ENCODE measurements around the gene PHLPP1.
A peak's percentile ranks its signal among the peaks of the same experiment; 100 is the strongest.

PHLPP1 gene

GRCh38 chr18:62982600-62983251, 267.4 kb downstream of the PHLPP1 start:
- Histone ChIP-seq H3K4me1 (ENCODE audit: control insufficient read depth, insufficient read depth, low read length) (no peaks in the 10 kb centered on the region), H3K4me3 (ENCODE audit: low read depth, low read length) (no peak overlapping the region), H3K9me3 (ENCODE audit: control insufficient read depth, insufficient read depth, low read depth, low read length) (no peaks in the 10 kb centered on the region), H3K36me3 (ENCODE audit: control insufficient read depth in 2 of 2, insufficient read depth in 1 of 2, low read length in 2 of 2) (peaks cover 0 to 20% of the 10 kb centered on the region in 2 experiments; a peak in 1 of 3 replicates), H3K27ac (ENCODE audit: extremely low read depth, low read depth, low read length) (no peak overlapping the region)
- CTCF ChIA-PET, result interaction anchor here (0.5 to 4.1 kb wide), 36 partner anchors 9 to 1203 kb away, joined by 3 to 79 read pairs (median 4); partner anchors contain the start of gene PHLPP1
- peak; percentile 79 for TF ChIP-seq ZNF654 (tag by site-specific recombination; IDR thresholded peaks at IDR 0.05; ENCODE audit: low read depth)
- TF ChIP-seq PRDM1 (tag by site-specific recombination; IDR thresholded peaks at IDR 0.05), result 0 out of 2 replicates have a peak, but pooled peaks have one; percentile 42
- peak; percentile 54; the same call in 1 of the 2 replicates for TF ChIP-seq CTCF (tag by site-specific recombination; IDR thresholded peaks at IDR 0.05)
- no peak for TF ChIP-seq EGR2 (tag by site-specific recombination; IDR thresholded peaks at IDR 0.05; ENCODE audit: low read depth)
- no peak for TF ChIP-seq ZFHX2 (tag by site-specific recombination; conservative IDR thresholded peaks at IDR 0.05)
- TF ChIP-seq KLF8 (tag by site-specific recombination; IDR thresholded peaks at IDR 0.05), result no peak
- no peak for TF ChIP-seq ZNF426 (tag by site-specific recombination; IDR thresholded peaks at IDR 0.05)
- 0 out of 2 replicates have a peak, but pooled peaks have one; percentile 19 for TF ChIP-seq ZSCAN30 (tag by site-specific recombination; IDR thresholded peaks at IDR 0.05)
- 0 out of 2 replicates have a peak, but pooled peaks have one; percentile 27 for TF ChIP-seq ZNF692 (tag by site-specific recombination; IDR thresholded peaks at IDR 0.05)
- TF ChIP-seq PRDM4 (tag by site-specific recombination; IDR thresholded peaks at IDR 0.05), result peak; percentile 60; the same call in 1 of the 2 replicates
- no peak for TF ChIP-seq ZNF837 (tag by site-specific recombination; IDR thresholded peaks at IDR 0.05)
- TF ChIP-seq ZNF26 (tag by site-specific recombination; IDR thresholded peaks at IDR 0.05), result no peak
- 0 out of 2 replicates have a peak, but pooled peaks have one; percentile 9 for TF ChIP-seq IKZF3 (tag by site-specific recombination; IDR thresholded peaks at IDR 0.05)
- POLR2A ChIA-PET, result interaction anchor here (0.6 kb wide), 1 partner anchor 28 kb away, joined by 10 read pairs; no protein-coding TSS in a partner anchor

GRCh38 chr18:62984656-62985315, 269.4 kb downstream of the PHLPP1 start:
- POLR2A ChIA-PET, result interaction anchor here (0.7 kb wide), 1 partner anchor 269 kb away, joined by 3 read pairs; the partner anchor contains the start of gene PHLPP1
- Histone ChIP-seq H3K27ac (ENCODE audit: extremely low read depth, low read depth, low read length) (no peak overlapping the region), H3K4me3 (ENCODE audit: low read depth, low read length) (no peak overlapping the region), H3K9me3 (ENCODE audit: control insufficient read depth, insufficient read depth, low read depth, low read length) (no peaks in the 10 kb centered on the region), H3K36me3 (ENCODE audit: control insufficient read depth in 2 of 2, insufficient read depth in 1 of 2, low read length in 2 of 2) (peaks cover 0 to 3% of the 10 kb centered on the region in 2 experiments; a peak in 1 of 3 replicates), H3K4me1 (ENCODE audit: control insufficient read depth, insufficient read depth, low read length) (no peaks in the 10 kb centered on the region)
- CTCF ChIA-PET, result interaction anchor here (0.5 to 1.1 kb wide), 2 partner anchors 399 to 401 kb away, joined by 3 to 4 read pairs; no protein-coding TSS in a partner anchor
- TF ChIP-seq SETDB1 (IDR thresholded peaks at IDR 0.05; ENCODE audit: insufficient read length, low read length), result no peak
- no peak for TF ChIP-seq ZBTB48 (tag by site-specific recombination; IDR thresholded peaks at IDR 0.05)
- no peak for TF ChIP-seq ZNF311 (tag by site-specific recombination; IDR thresholded peaks at IDR 0.05; ENCODE audit: borderline replicate concordance)
- no peak for TF ChIP-seq ZBTB8A (tag by site-specific recombination; IDR thresholded peaks at IDR 0.05)
- TF ChIP-seq ZNF394 (tag by site-specific recombination; IDR thresholded peaks at IDR 0.05; ENCODE audit: borderline replicate concordance), result no peak
- no peak for TF ChIP-seq YY2 (tag by site-specific recombination; IDR thresholded peaks at IDR 0.05)
- TF ChIP-seq ZNF596 (tag by site-specific recombination; IDR thresholded peaks at IDR 0.05), result no peak
- no peak for TF ChIP-seq ZNF350 (tag by site-specific recombination; IDR thresholded peaks at IDR 0.05)
- TF ChIP-seq ZNF777 (tag by site-specific recombination; IDR thresholded peaks at IDR 0.05; ENCODE audit: borderline replicate concordance), result no peak
- TF ChIP-seq ZBTB20 (tag by site-specific recombination; IDR thresholded peaks at IDR 0.05), result no peak
- no peak for TF ChIP-seq MZF1 (tag by site-specific recombination; IDR thresholded peaks at IDR 0.05; ENCODE audit: borderline replicate concordance)
- no peak for TF ChIP-seq ZNF610 (tag by site-specific recombination; IDR thresholded peaks at IDR 0.05; ENCODE audit: borderline replicate concordance)
- no peak for TF ChIP-seq ZNF560 (tag by site-specific recombination; IDR thresholded peaks at IDR 0.05; ENCODE audit: borderline replicate concordance)
- TF ChIP-seq ZNF701 (tag by site-specific recombination; IDR thresholded peaks at IDR 0.05), result no peak
